Central memory CD4-positive, alpha-beta T cell (primary cell): ENCODE results near the gene STX18.
"Not testable (repeated sequence)": the region's sequence is repeated elsewhere in the genome, so short reads cannot be mapped to it uniquely, and the experiment has no call there.

Experiments used
- DNase-seq: peaks from one replicate; pipeline ENCODE4 v3.0.0; 2022

STX18 gene

GRCh38 chr4:4554234-4554633 lies 12.4 kb upstream of the STX18 start:
- DNase-seq, result no peak

GRCh38 chr4:4552042-4552441 lies 10.2 kb upstream of the STX18 start:
- DNase-seq, result not testable (repeated sequence)

- not testable (repeated sequence) for DNase-seq
Measured at GRCh38 chr4:4550161-4550560, 8.3 kb upstream of the STX18 start.

GRCh38 chr4:4549534-4549933 lies 7.7 kb upstream of the STX18 start:
- no peak for DNase-seq

- DNase-seq, result no peak
Measured at GRCh38 chr4:4542774-4543485, 1.1 kb upstream of the STX18 start.

GRCh38 chr4:4541040-4541631 lies 712 bp downstream of the STX18 start:
- DNase-seq, result no peak

GRCh38 chr4:4539481-4539880 lies 2.4 kb downstream of the STX18 start:
- DNase-seq, result no peak

- DNase-seq, result no peak
Measured at GRCh38 chr4:4535590-4535989, 6.3 kb downstream of the STX18 start.

GRCh38 chr4:4534515-4535145 lies 7.2 kb downstream of the STX18 start:
- DNase-seq, result no peak

- no peak for DNase-seq
Measured at GRCh38 chr4:4533461-4534169, 8.2 kb downstream of the STX18 start.

- DNase-seq, result no peak
Measured at GRCh38 chr4:4532371-4533154, 9.3 kb downstream of the STX18 start.

- no peak for DNase-seq
Measured at GRCh38 chr4:4529392-4529791, 12.5 kb downstream of the STX18 start.

- DNase-seq, result no peak
Measured at GRCh38 chr4:4526401-4526800, 15.4 kb downstream of the STX18 start.

GRCh38 chr4:4524364-4524763 lies 17.5 kb downstream of the STX18 start:
- DNase-seq, result peak; percentile 40

GRCh38 chr4:4521731-4522130 lies 20.1 kb downstream of the STX18 start:
- DNase-seq, result no peak

- DNase-seq, result no peak
Measured at GRCh38 chr4:4521136-4521535, 20.7 kb downstream of the STX18 start.

- DNase-seq, result no peak
Measured at GRCh38 chr4:4519297-4519894, 22.5 kb downstream of the STX18 start.

- no peak for DNase-seq
Measured at GRCh38 chr4:4518747-4519146, 23.1 kb downstream of the STX18 start.

- no peak for DNase-seq
Measured at GRCh38 chr4:4514786-4515185, 27.1 kb downstream of the STX18 start.

GRCh38 chr4:4512282-4512681 lies 29.6 kb downstream of the STX18 start:
- no peak for DNase-seq

- not testable (repeated sequence) for DNase-seq
Measured at GRCh38 chr4:4510641-4511040, 31.2 kb downstream of the STX18 start.

- no peak for DNase-seq
Measured at GRCh38 chr4:4509521-4509920, 32.3 kb downstream of the STX18 start.
